H1 (cell line): Measurements from ENCODE around the gene PDIA5. TPM values are rescaled to one million over a fixed set of nuclear protein-coding genes. Genes with fewer than 3 reads are reported as not detected.

Source experiments
- CTCF ChIA-PET: fragments of 300-600 bp; sonication (Branson Sonifier 250); formaldehyde crosslinking; loops from one replicate; lab custom pipeline; 2021; ENCODE audit not compliant: partially characterized antibody; lab: Charles Lee
- POLR2A ChIA-PET: fragments of 300-600 bp; sonication (Branson Sonifier 250); formaldehyde crosslinking; loops from one replicate; lab custom pipeline; 2021; ENCODE audit warnings: inconsistent platforms; ENCODE audit not compliant: partially characterized antibody; lab: Charles Lee
- DNase-seq, 2 experiments: peaks; one replicate each; pipeline versions ENCODE4 v3.0.0 to v3.0.0-alpha.2; 2010 to 2022; ENCODE audit warnings: low spot score in 2 of 2, low read depth in 1 of 2, mixed read lengths in 1 of 2
- FAIRE-seq: peaks from 2 replicates; lab custom pipeline; 2011; peaks lifted over from hg19 to GRCh38; lab: Jason Lieb, UNC
- H2AFZ ChIP-seq: 2 replicates; pipeline ENCODE4 v1.8.1; 2012; ENCODE audit warnings: low read length, inconsistent platforms
- H2AK5ac ChIP-seq: 2 replicates; pipeline ENCODE4 v1.6.1; 2013; ENCODE audit warnings: low read depth, low read length
- H2BK120ac ChIP-seq: replicated peaks from 2 replicates; pipeline ENCODE3; 2013; ENCODE audit warnings: low read depth, low read length, inconsistent platforms
- H2BK12ac ChIP-seq: 2 replicates; pipeline ENCODE4 v1.6.1; 2013; ENCODE audit warnings: low read depth, low read length
- H2BK15ac ChIP-seq: 2 replicates; pipeline ENCODE4 v1.6.1; 2013; ENCODE audit warnings: low read length
- H2BK20ac ChIP-seq: 2 replicates; pipeline ENCODE4 v1.6.1; 2013; ENCODE audit warnings: low read length
- H2BK5ac ChIP-seq: 2 replicates; pipeline ENCODE4 v1.6.1; 2013; ENCODE audit warnings: low read depth, low read length
- H3K14ac ChIP-seq: 2 replicates; pipeline ENCODE4 v1.6.1; 2013; ENCODE audit warnings: inconsistent platforms; ENCODE audit not compliant: insufficient read length
- H3K18ac ChIP-seq: 2 replicates; pipeline ENCODE4 v1.6.1; 2013; ENCODE audit warnings: low read length; ENCODE audit errors: extremely low read depth
- H3K23ac ChIP-seq: 2 replicates; pipeline ENCODE4 v1.6.1; 2013; ENCODE audit warnings: inconsistent platforms; ENCODE audit not compliant: insufficient read length
- H3K23me2 ChIP-seq: 2 replicates; pipeline ENCODE4 v1.6.1; 2013; ENCODE audit warnings: low read depth, low read length
- H3K27ac ChIP-seq: 2 replicates; pipeline ENCODE4 v1.6.1; 2011; ENCODE audit warnings: low read depth, low read length, inconsistent platforms
- H3K27me3 ChIP-seq, 4 experiments: replicated peaks in 1 of 4; 1 replicate in 1 of 4; 2 replicates in 3 of 4; pipeline versions ENCODE4 v1.6.1 to v1.8.1; 2011 to 2013; ENCODE audit warnings: low read length in 3 of 4, mild to moderate bottlenecking in 3 of 4, inconsistent platforms in 2 of 4, mixed read lengths in 2 of 4, moderate library complexity in 1 of 4; ENCODE audit not compliant: control insufficient read depth in 3 of 4, insufficient read depth in 3 of 4; ENCODE audit errors: extremely low read depth in 1 of 4
- H3K36me3 ChIP-seq, 4 experiments: 2 replicates each; pipeline versions ENCODE4 v1.6.1 to v1.8.1; 2011 to 2013; ENCODE audit warnings: mild to moderate bottlenecking in 4 of 4, low read length in 3 of 4, moderate library complexity in 2 of 4, control low read depth in 1 of 4, inconsistent platforms in 1 of 4; ENCODE audit not compliant: insufficient read depth in 4 of 4, control insufficient read depth in 2 of 4
- H3K4ac ChIP-seq: replicated peaks from 2 replicates; pipeline ENCODE3; 2013; ENCODE audit warnings: low read length, low read depth, mixed read lengths, inconsistent platforms; ENCODE audit not compliant: insufficient read length
- H3K4me1 ChIP-seq, 4 experiments: replicated peaks in 1 of 4; 1 replicate in 1 of 4; 2 replicates in 3 of 4; pipeline versions ENCODE4 v1.6.1 to v1.8.1; 2011 to 2013; ENCODE audit warnings: low read length in 3 of 4, inconsistent platforms in 2 of 4, mixed read lengths in 1 of 4; ENCODE audit not compliant: insufficient read depth in 4 of 4, control insufficient read depth in 3 of 4
- H3K4me2 ChIP-seq, 2 experiments: 2 replicates each; pipeline versions ENCODE4 v1.6.1 to v1.8.1; 2011 to 2013; ENCODE audit warnings: low read depth in 2 of 2, low read length in 2 of 2, control low read depth in 1 of 2, inconsistent platforms in 1 of 2, mild to moderate bottlenecking in 1 of 2; ENCODE audit not compliant: insufficient read depth in 1 of 2
- H3K4me3 ChIP-seq, 4 experiments: fragments of 200-600, 300-600 bp in 1 of 4; sonication (generic), shearing (Covaris generic), sonication (Bioruptor Twin) in 1 of 4; 2 replicates each; pipeline versions ENCODE4 v1.5.1 to v1.8.1; 2011 to 2016; ENCODE audit warnings: low read length in 4 of 4, low read depth in 3 of 4, control low read depth in 2 of 4, inconsistent platforms in 2 of 4, mild to moderate bottlenecking in 2 of 4, mixed read lengths in 1 of 4, moderate library complexity in 1 of 4; ENCODE audit not compliant: insufficient read depth in 2 of 4; ENCODE audit errors: extremely low read depth in 1 of 4
- H3K56ac ChIP-seq: replicated peaks from 2 replicates; pipeline ENCODE3; 2013; ENCODE audit warnings: low read depth, mild to moderate bottlenecking, mixed read lengths, low read length, inconsistent platforms; ENCODE audit not compliant: insufficient read length
- H3K79me1 ChIP-seq: 2 replicates; pipeline ENCODE4 v1.6.1; 2013; ENCODE audit warnings: low read depth, low read length, control low read depth
- H3K79me2 ChIP-seq, 2 experiments: 2 replicates each; pipeline versions ENCODE4 v1.6.1 to v1.8.1; 2012 to 2013; ENCODE audit warnings: low read length in 2 of 2, mild to moderate bottlenecking in 2 of 2, inconsistent platforms in 1 of 2; ENCODE audit not compliant: insufficient read depth in 2 of 2, control insufficient read depth in 1 of 2
- H3K9ac ChIP-seq, 4 experiments: replicated peaks in 1 of 4; 1 replicate in 1 of 4; 2 replicates in 3 of 4; pipeline versions ENCODE4 v1.6.1 to v1.8.1; 2011 to 2013; ENCODE audit warnings: low read depth in 3 of 4, low read length in 3 of 4, control low read depth in 2 of 4, mild to moderate bottlenecking in 2 of 4, moderate library complexity in 2 of 4, inconsistent platforms in 1 of 4; ENCODE audit errors: extremely low read depth in 1 of 4
- H3K9me3 ChIP-seq, 2 experiments: 2 replicates each; pipeline versions ENCODE4 v1.6.1 to v1.8.1; 2012 to 2013; ENCODE audit warnings: mild to moderate bottlenecking in 2 of 2, moderate library complexity in 2 of 2, control low read depth in 1 of 2, inconsistent platforms in 1 of 2, low read depth in 1 of 2, low read length in 1 of 2, mixed read lengths in 1 of 2; ENCODE audit not compliant: insufficient read depth in 2 of 2
- H4K20me1 ChIP-seq, 2 experiments: replicated peaks in 1 of 2; 2 replicates each; pipeline versions ENCODE3 to v1.8.1; 2011 to 2013; ENCODE audit warnings: inconsistent platforms in 2 of 2, low read length in 2 of 2, mild to moderate bottlenecking in 1 of 2; ENCODE audit not compliant: insufficient read depth in 2 of 2, control insufficient read depth in 1 of 2
- H4K5ac ChIP-seq: 2 replicates; pipeline ENCODE4 v1.6.1; 2013; ENCODE audit warnings: low read length, low read depth, mixed read lengths, inconsistent platforms; ENCODE audit not compliant: insufficient read length
- H4K8ac ChIP-seq: 2 replicates; pipeline ENCODE4 v1.8.0; 2013; ENCODE audit warnings: mild to moderate bottlenecking, moderate library complexity, low read length, inconsistent platforms; ENCODE audit not compliant: insufficient read depth; ENCODE audit errors: extremely low read depth
- H4K91ac ChIP-seq: replicated peaks from 2 replicates; pipeline ENCODE3; 2013; ENCODE audit warnings: low read length, mixed read lengths, inconsistent platforms; ENCODE audit not compliant: insufficient read length
- ASH2L ChIP-seq: fragments of 200-600, 300-600 bp; sonication (generic); IDR thresholded peaks from one replicate; pipeline ENCODE4 v1.7.1; 2017; ENCODE audit warnings: low read length
- JUND ChIP-seq: IDR thresholded peaks from 2 replicates; pipeline ENCODE4 v1.6.1; 2011; ENCODE audit warnings: mild to moderate bottlenecking, improper control_type of control experiment, low read length
- TAF1 ChIP-seq: IDR thresholded peaks from 2 replicates; pipeline ENCODE4 v1.6.1; 2011; ENCODE audit warnings: mild to moderate bottlenecking, low read depth, low read length
- WGBS, 2 experiments: shearing (Covaris generic) in 1 of 2; methylation state at CpG; one replicate each; pipeline versions ENCODE4 v1.1.6 to v1.1.7; 2013 to 2015; ENCODE audit warnings: low lambda C conversion rate in 2 of 2, mixed read lengths in 2 of 2, inconsistent platforms in 1 of 2, low coverage in 1 of 2, missing lambda C conversion rate in 1 of 2; ENCODE audit not compliant: insufficient replicate concordance in 2 of 2, insufficient coverage in 1 of 2, insufficient read length in 1 of 2; ENCODE audit errors: extremely low coverage in 1 of 2, missing lambda C conversion rate in 1 of 2; 5-methylcytosine and 5-hydroxymethylcytosine counted together
- polyA plus RNA-seq, 7 experiments: library from polyadenylated mRNA; depleted of rRNA in 3 of 7; stranded (reverse) in 5 of 7; unstranded in 2 of 7; fragments of >200 nt in 5 of 7; fragments of 200-250 nt in 2 of 7; gene quantifications; 1 replicate in 5 of 7; 2 replicates in 1 of 7; 4 replicates in 1 of 7; pipeline versions ENCODE4 v1.2.1 to v1.2.3, GENCODE V29; 2011 to 2013; ENCODE audit warnings: missing spikeins in 2 of 7, mixed read lengths in 2 of 7
- total RNA-seq: library from RNA; stranded (reverse); fragmentation: NEBNext Ultra II Directional; extraction: Animal tissue kit (Norgen Biotek cat#: 25700); gene quantifications from 2 replicates; pipeline ENCODE4 v1.2.1, GENCODE V29; 2021
- TF ChIP-seq, protein P1 (sequence below), 3 experiments: IDR thresholded peaks; 1 replicate in 2 of 3; 2 replicates in 1 of 3; pipeline versions ENCODE4 v1.5.1 to v1.6.1; 2011; ENCODE audit warnings: low read length in 3 of 3, mild to moderate bottlenecking in 3 of 3, inconsistent platforms in 2 of 3, low read depth in 1 of 3, moderate library complexity in 1 of 3; ENCODE audit not compliant: insufficient read depth in 1 of 3; ENCODE audit errors: control extremely low read depth in 1 of 3

The PDIA5 gene
- total and polyA plus RNA-seq, 2 of the 8 experiments (the other 6 are each of a cell fraction or from before 2014, with no cell fraction given): 18.2 to 32.8 TPM

DNA sequence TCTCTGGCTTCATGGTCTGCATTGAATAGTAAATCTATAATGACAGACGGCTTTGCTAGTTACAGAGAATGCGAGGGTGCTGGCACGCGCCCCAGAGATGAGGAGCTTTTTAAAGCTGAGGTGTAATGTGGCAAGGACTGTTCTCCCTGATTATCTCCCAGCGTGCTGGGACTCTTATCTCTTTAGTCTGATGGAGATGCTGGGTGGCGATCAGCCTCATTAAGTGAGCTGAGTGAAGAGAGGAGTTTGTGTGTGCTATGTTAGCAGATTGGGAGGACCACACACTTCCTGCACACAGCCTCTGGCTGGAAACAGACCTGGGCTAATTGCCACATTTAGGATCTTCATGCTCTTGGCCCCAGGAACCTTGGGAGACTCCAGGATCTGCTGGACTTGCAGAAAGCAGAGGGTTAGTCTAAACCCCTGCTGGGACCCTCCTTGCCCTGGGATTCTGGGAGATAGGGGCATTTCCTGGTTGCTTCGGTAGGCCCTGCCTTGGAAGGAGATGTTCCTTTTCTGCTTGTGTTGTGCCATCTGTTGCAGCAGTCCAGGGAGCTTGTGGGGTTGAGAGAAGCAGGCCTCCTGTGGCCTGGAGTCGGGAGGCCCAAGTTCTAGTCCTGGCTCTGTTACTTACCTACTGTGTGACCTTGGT lies 15.0 kb downstream of the PDIA5 start:
- Histone ChIP-seq H4K20me1 (peaks cover 14 to 25% of the 10 kb centered on the region in 2 experiments), H3K9ac (no peak overlapping the region), H4K8ac (no peak overlapping the region), H3K23me2 (no peaks in the 10 kb centered on the region; the same call in 1 of the 2 replicates), H3K36me3 (no peaks in the 10 kb centered on the region), H3K56ac (no peak overlapping the region), H2AFZ (no peak overlapping the region), H3K18ac (no peak overlapping the region), H4K91ac (no peak overlapping the region), H3K27ac (no peak overlapping the region), H3K4me1 (peaks cover 5 to 27% (median 16%) of the 10 kb centered on the region in 4 experiments; a peak in 6 of 7 replicates), H2BK12ac (no peak overlapping the region), H2BK15ac (0 out of 2 replicates have a peak overlapping the region, but pooled peaks have one; percentile 0), H3K79me1 (peaks cover 9% of the 10 kb centered on the region), H3K14ac (no peak overlapping the region), H3K27me3 (no peaks in the 10 kb centered on the region), H3K23ac (no peak overlapping the region), H3K4me3 (no peak overlapping the region), H2AK5ac (no peak overlapping the region), H2BK20ac (no peak overlapping the region), H3K4me2 (no peak overlapping the region), H3K4ac (no peak overlapping the region), H2BK120ac (no peak overlapping the region), H2BK5ac (no peak overlapping the region), H4K5ac (no peak overlapping the region), H3K79me2 (peaks cover 0 to 82% of the 10 kb centered on the region in 2 experiments; a peak in 3 of 4 replicates), H3K9me3 (no peaks in the 10 kb centered on the region)
- 90% methylated on average over 8 of the region's 8 CpGs; no CpG with 5 or more reads in 1 of the 2 experiments for WGBS, 2 experiments
- POLR2A ChIA-PET: interaction anchor here (1.0 to 1.4 kb wide), 3 partner anchors 11 to 223 kb away, joined by 3 to 5 read pairs (median 3); no protein-coding TSS in a partner anchor
- DNase-seq: no peak
- CTCF ChIA-PET: interaction anchor here (1.0 to 3.1 kb wide), 4 partner anchors 10 to 308 kb away, joined by 3 to 17 read pairs (median 6); no protein-coding TSS in a partner anchor
- no peak for FAIRE-seq
- no peak for TF ChIP-seq JUND
- TF ChIP-seq, protein P1, sequence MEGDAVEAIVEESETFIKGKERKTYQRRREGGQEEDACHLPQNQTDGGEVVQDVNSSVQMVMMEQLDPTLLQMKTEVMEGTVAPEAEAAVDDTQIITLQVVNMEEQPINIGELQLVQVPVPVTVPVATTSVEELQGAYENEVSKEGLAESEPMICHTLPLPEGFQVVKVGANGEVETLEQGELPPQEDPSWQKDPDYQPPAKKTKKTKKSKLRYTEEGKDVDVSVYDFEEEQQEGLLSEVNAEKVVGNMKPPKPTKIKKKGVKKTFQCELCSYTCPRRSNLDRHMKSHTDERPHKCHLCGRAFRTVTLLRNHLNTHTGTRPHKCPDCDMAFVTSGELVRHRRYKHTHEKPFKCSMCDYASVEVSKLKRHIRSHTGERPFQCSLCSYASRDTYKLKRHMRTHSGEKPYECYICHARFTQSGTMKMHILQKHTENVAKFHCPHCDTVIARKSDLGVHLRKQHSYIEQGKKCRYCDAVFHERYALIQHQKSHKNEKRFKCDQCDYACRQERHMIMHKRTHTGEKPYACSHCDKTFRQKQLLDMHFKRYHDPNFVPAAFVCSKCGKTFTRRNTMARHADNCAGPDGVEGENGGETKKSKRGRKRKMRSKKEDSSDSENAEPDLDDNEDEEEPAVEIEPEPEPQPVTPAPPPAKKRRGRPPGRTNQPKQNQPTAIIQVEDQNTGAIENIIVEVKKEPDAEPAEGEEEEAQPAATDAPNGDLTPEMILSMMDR (IDR thresholded peaks at IDR 0.05; ENCODE audit: control extremely low read depth in 1 of 3, insufficient read depth in 1 of 3, low read depth in 1 of 3, low read length in 3 of 3): no peak
- TF ChIP-seq ASH2L: no peak
- no peak for TF ChIP-seq TAF1
